ENCODE results near the gene MZT2B.
"Not testable (repeated sequence)": the region's sequence is repeated elsewhere in the genome, so short reads cannot be mapped to it uniquely, and the experiment has no call there.

MZT2B gene

DNA sequence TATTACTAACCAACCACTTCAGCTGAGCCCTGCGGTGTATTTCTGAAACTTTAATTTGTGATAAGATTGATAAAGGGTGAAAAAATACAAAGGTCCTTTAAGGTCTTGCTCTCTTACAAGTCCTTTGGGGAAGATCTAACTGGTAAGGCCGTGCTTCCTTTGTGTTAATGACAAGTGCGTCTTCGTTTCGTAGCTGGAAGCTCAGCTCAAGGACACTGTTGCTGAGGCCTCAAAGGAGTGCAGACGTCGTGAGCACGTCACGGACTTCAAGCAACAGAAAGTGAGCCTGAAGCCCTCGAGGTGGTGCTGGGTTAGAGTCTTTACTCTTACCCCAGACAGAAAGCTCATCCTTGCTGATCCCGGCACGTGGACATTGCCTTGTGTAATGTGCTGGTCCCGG lies 25.0 kb downstream of the MZT2B start:
- DNase-seq (ENCODE audit: low spot score) = not testable (repeated sequence)

DNA sequence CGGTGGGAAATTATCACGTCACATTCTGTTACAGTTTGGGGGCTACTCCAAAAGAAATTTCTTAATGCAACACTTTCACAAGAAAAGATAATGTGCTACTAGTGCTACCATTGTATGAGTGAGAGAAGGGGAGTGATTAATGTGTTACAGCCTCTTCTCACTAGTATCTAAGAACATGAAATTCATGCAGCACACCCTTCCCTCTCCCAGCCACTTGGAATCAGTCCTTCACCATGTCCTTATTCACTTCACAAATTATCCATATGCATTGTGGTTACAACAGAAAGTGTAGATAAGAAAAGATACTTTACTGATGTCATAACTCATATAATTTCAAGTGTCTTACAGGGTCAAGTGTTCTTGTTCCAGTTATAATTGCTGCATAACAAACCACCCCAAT lies 37.1 kb downstream of the MZT2B start:
- not testable (repeated sequence) for DNase-seq (ENCODE audit: low spot score)

DNA sequence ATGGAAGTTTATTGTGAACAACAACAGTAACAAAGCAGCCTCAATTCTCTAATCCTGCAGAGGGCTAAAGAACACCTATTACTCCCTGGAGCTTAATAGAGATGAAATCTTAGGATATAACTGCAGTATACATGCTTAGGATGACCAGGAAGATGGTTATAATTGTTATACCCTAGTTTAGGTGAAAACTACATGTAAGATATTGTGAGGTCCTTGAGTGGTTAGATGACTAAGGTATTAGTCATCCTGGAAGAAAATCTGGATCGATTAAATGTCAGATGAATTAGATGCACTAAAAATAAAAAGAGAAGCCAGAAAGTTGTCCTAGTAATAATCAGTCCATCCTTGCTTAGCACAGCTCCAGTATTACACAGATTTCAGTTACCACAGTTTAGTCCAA lies 38.4 kb downstream of the MZT2B start:
- DNase-seq (ENCODE audit: low spot score) = not testable (repeated sequence)

DNA sequence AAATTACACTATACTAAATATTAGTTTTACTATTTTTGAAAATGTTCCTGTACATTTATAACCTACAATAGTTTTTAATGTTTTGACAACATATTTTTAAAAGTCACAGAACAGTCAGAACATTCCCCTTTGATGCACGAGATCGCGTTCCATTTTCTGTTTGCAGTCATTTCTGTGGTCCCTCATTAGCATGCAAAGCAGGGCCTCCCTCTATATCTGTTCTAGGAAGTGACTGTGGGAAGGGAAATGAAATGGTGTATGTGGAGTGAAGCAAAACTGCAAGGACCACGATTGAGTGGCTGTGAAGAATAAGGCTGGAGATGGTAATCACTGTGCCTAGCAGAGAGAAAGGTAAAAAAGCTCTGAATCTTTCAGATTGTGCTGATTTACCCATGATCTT lies 40.5 kb downstream of the MZT2B start:
- not testable (repeated sequence) for DNase-seq (ENCODE audit: low spot score)

DNA sequence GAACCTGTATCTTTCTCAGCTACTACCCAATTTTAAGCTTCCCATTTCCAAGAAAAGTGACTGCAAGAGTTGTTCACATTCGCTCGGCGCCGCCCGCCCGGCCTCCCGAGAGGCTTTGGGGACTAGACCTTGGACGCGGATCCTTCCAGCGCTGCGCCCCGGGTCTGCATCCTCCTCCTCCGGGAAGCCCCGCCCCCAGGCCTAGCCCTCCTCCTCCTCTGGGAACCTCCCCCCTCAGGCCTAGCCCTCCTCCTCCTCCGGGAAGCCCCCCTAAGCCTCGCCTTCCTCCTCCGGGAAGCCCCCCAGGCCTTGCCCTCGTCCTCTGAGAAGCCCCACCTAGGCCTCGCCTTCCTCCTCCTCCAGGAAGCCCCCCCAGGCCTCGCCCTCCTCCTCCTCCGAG lies 45.9 kb downstream of the MZT2B start:
- DNase-seq (ENCODE audit: low spot score) = not testable (repeated sequence)

DNA sequence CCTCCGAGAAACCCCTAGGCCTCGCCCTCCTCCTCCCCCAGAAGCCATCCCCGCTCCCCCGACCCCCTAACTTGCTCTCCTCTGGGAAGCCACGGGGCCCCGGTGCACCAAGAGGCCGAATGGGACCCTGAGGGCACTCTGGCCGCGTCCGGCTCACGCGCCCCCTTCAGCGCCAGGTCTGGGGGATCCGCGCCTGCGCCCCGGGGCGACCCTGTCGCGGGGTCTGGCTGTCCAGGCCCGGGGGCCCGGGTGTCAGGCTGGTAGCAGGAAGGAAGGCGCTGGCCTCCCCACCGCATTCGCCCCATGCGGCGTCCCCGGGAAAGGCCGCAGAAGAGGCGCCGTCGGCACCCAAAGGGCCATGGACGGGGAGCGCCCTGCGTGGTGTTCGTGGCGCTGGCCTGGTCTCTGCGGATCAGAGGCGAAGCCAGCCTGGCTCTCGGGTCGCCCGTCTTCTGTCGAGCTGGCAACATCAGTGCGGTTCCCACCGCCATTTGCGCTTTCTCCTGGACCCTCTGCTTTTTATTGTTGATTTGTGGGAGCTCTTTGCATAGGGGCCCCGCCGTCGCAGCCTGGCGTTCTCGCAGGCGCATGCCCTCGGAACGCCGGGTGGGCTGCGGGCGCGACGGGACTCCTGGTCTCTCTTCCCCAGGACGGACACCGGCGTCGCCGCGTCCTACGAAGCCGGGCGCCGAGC lies 46.6 kb downstream of the MZT2B start:
- DNase-seq (ENCODE audit: low spot score) = not testable (repeated sequence)

DNA sequence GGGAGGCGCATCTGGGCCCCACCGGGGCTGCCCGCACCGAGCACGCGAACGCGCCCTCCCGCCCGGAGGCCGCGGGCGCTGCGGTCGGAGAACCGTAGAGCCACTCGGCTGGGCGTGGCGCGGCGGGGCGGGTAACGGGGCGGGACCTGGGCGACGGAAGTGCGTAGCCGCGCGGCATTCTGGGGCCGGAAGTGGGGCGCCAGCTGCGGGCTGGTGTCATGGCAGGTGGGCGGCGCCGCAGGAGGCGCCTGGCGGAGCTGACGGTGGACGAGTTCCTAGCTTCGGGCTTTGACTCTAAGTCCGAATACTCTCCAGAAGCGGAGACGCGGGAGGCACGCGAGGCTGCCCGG lies 47.1 kb downstream of the MZT2B start:
- not testable (repeated sequence) for DNase-seq (ENCODE audit: low spot score)

DNA sequence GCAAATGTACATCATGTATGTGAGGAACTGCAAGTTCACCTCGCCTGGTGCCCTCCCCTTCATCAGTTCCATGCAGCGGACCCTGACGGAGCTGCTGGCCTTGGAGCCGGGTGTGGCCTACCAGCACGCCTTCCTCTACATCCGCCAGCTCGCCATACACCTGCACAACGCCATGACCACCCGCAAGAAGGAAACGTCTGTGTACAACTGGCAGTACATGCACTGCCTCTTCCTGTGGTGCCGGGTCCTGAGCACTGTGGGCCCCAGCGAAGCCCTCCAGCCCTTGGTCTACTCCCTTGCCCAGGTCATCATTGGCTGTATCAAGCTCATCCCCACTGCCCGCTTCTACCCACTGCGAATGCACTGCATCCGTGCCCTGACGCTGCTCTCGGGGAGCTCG lies 48.3 kb downstream of the MZT2B start:
- DNase-seq (ENCODE audit: low spot score) = not testable (repeated sequence)

DNA sequence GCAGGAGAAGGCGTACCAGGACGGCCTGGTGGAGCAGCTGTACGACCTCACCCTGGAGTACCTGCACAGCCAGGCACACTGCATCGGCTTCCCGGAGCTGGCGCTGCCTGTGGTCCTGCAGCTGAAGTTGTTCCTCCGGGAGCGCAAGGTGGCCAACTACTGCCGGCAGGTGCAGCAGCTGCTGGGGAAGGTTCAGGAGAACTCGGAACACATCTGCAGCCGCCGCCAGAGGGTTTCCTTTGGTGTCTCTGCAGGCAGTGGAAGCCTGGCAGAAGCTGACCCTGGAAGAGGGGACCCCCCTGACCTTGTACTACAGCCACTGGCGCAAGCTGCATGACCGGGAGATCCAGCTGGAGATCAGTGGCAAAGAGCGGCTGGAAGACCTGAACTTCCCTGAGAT lies 48.8 kb downstream of the MZT2B start:
- DNase-seq (ENCODE audit: low spot score) = not testable (repeated sequence)

DNA sequence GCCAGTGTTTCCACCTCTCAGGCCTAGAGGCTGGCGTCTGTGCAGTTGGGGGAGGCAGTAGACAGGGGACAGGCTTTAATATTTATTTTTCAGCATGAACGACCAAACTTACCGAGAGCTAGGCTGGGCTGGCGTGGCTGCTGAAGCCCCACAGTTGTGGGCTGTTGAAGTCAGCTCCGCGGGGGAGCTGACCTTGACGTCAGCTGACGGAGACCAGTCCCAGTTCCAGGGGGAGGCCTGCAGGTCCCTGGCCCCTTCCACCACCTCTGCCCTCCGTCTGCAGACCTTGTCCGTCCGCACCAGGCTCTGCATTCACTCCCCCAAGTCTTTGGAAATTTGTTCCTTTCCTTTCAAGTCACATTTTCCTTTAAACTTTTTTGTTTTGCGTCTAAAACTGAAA lies 49.6 kb downstream of the MZT2B start:
- DNase-seq (ENCODE audit: low spot score) = no peak

DNA sequence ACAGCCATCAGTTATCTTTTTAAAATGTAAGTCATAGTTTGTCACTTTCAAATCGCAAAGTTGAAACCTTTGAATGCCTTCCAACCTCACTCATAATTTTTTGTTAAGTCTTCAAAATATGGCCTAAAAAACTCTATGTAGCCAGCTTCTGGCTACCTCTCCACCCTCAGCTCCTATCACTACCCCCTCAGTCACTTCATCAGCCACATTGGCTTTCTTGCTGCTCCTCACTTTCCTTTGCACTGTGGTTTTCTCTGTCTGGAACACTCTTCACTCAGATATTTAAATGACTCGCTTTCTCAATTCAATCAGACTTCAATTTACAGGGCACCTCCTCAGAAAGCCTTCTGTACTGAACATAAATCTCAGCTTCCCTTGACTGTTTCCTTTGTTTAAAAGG lies 51.0 kb downstream of the MZT2B start:
- DNase-seq (ENCODE audit: low spot score) = not testable (repeated sequence)

DNA sequence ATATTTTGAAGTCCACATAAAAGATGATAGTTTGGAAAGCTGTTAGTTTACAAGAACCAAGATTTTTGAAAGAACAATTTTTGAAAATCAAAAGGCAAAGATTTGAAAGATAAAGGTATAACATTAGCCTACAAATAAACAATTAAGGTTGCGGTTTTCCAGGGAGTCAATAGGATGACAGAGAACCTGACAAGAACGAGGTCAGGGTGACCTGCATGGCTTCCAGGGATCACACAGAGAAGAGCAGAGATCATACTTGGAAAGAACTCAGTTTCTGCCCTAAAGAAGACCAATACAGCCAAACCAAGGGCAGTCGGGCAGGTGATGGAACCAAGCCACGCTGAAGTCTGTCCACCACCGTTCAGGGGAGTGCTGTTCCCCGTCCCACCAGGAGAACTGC lies 57.5 kb downstream of the MZT2B start:
- DNase-seq (ENCODE audit: low spot score) = not testable (repeated sequence)
